ENCODE measurements around the gene UCP2. TPM values are rescaled to one million over a fixed set of nuclear protein-coding genes. Genes with fewer than 3 reads are reported as not detected.

UCP2 gene
- polyA plus RNA-seq, 4 donors: 53.4 to 81.2 (median 70.1) TPM

- no peak for DNase-seq (ENCODE audit: low read depth in 4 of 4, low spot score in 2 of 4)
Observed at GRCh38 chr11:73972620-73973449, 9.8 kb downstream of the UCP2 start.

- DNase-seq (ENCODE audit: low read depth in 4 of 4, low spot score in 2 of 4): no peak
Observed at GRCh38 chr11:73972187-73972586, 10.5 kb downstream of the UCP2 start.

GRCh38 chr11:73971175-73971719 lies 11.4 kb downstream of the UCP2 start:
- DNase-seq (ENCODE audit: low read depth in 4 of 4, low spot score in 2 of 4): no peak

GRCh38 chr11:73969991-73970800 lies 12.4 kb downstream of the UCP2 start:
- DNase-seq (ENCODE audit: low read depth in 4 of 4, low spot score in 2 of 4): no peak

GRCh38 chr11:73969091-73969490 lies 13.6 kb downstream of the UCP2 start:
- DNase-seq (ENCODE audit: low read depth in 4 of 4, low spot score in 2 of 4): no peak

GRCh38 chr11:73968356-73968966 lies 14.2 kb downstream of the UCP2 start:
- no peak for DNase-seq (ENCODE audit: low read depth in 4 of 4, low spot score in 2 of 4)

GRCh38 chr11:73965764-73966121 lies 16.9 kb downstream of the UCP2 start:
- DNase-seq (ENCODE audit: low read depth in 4 of 4, low spot score in 2 of 4): no peak

- no peak for DNase-seq (ENCODE audit: low read depth in 4 of 4, low spot score in 2 of 4)
Observed at GRCh38 chr11:73965076-73965763, 17.4 kb downstream of the UCP2 start.

- DNase-seq (ENCODE audit: low read depth in 4 of 4, low spot score in 2 of 4): no peak
Observed at GRCh38 chr11:73963861-73964260, 18.8 kb downstream of the UCP2 start.

- no peak for DNase-seq (ENCODE audit: low read depth in 4 of 4, low spot score in 2 of 4)
Observed at GRCh38 chr11:73962101-73962705, 20.4 kb downstream of the UCP2 start.

- DNase-seq (ENCODE audit: low read depth in 4 of 4, low spot score in 2 of 4): no peak
Observed at GRCh38 chr11:73961321-73961720, 21.3 kb downstream of the UCP2 start.

- no peak for DNase-seq (ENCODE audit: low read depth in 4 of 4, low spot score in 2 of 4)
Observed at GRCh38 chr11:73958521-73959141, 24.0 kb downstream of the UCP2 start.

GRCh38 chr11:73957654-73958361 lies 24.8 kb downstream of the UCP2 start:
- DNase-seq (ENCODE audit: low read depth in 4 of 4, low spot score in 2 of 4): no peak

- no peak for DNase-seq (ENCODE audit: low read depth in 4 of 4, low spot score in 2 of 4)
Observed at GRCh38 chr11:73956876-73957653, 25.6 kb downstream of the UCP2 start.

- no peak for DNase-seq (ENCODE audit: low read depth in 4 of 4, low spot score in 2 of 4)
Observed at GRCh38 chr11:73951797-73952196, 30.8 kb downstream of the UCP2 start.

- peak in 1 of 4 donors; percentile 57 for DNase-seq (ENCODE audit: low read depth in 4 of 4, low spot score in 2 of 4)
Observed at GRCh38 chr11:73950869-73951710, 31.6 kb downstream of the UCP2 start, which contains the start of gene DNAJB13. TSS of gene DNAJB13 (plus strand) at chr11:73951026. CDS start at chr11:73951070, 44 bp downstream.

GRCh38 chr11:73949912-73950311 lies 32.7 kb downstream of the UCP2 start:
- no peak for DNase-seq (ENCODE audit: low read depth in 4 of 4, low spot score in 2 of 4)

Measured in left renal cortex interstitium (tissue), 4 donors.